T-helper 22 cell (primary cell): Measurements from ENCODE around the gene MRPL11.

ENCODE experiments used
- DNase-seq: peaks from one replicate; pipeline ENCODE4 v3.0.0-alpha.2; 2020; ENCODE audit warnings: low read depth

MRPL11 gene

DNA sequence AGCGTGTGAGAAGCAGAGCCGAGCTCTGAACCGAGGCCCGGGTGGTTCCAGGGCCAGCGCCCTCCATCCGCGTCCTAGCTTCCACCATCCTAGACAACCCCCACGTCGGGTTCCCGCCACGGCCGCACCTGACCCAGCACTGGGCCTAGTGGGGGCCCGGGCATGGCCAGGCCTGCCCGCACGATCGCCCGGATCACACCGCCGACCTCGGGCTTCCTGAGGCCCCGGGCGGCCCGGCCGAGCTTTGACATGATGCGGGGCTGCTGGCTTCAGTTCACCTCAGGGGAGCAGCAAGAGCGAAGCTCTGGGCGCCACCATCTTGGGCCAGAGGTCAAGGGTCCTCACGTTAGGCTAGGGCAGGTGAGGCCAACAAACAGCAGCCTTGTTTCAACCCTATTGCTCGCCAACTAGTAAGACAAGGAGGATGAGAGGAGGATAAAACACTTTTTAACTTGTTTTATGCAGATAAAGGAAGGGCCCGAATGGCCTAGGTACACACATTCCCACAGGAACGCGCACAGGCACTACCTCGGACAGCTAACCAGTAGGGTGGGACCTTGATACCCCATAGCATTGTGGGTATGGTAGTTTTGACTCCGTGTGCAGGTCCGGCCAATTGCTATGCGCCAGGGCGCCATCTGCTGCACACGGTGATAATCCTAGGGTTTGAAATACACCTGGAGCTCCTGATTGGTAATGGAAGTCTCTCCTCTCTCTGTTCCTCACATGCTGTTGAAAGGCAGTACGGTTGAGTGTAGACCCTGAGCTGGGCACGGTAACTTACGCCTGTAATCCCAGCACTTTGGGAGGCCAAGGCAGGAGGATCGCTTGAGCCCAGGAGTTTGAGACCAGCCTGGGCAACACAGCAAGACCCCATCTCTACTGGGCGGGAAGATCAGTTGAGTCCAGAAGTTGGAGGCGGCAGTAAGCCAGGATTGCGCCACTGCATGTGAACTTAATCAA, at the start of gene MRPL11:
MRPL11 (minus strand) TSS at position 345 of the 963 bp plus-strand sequence; CDS start at position 251, 94 bp downstream.
- DNase-seq: peak; percentile 74

GRCh38 chr11:66484806-66485380, 46.2 kb upstream of the MRPL11 start:
- no peak for DNase-seq

DNA sequence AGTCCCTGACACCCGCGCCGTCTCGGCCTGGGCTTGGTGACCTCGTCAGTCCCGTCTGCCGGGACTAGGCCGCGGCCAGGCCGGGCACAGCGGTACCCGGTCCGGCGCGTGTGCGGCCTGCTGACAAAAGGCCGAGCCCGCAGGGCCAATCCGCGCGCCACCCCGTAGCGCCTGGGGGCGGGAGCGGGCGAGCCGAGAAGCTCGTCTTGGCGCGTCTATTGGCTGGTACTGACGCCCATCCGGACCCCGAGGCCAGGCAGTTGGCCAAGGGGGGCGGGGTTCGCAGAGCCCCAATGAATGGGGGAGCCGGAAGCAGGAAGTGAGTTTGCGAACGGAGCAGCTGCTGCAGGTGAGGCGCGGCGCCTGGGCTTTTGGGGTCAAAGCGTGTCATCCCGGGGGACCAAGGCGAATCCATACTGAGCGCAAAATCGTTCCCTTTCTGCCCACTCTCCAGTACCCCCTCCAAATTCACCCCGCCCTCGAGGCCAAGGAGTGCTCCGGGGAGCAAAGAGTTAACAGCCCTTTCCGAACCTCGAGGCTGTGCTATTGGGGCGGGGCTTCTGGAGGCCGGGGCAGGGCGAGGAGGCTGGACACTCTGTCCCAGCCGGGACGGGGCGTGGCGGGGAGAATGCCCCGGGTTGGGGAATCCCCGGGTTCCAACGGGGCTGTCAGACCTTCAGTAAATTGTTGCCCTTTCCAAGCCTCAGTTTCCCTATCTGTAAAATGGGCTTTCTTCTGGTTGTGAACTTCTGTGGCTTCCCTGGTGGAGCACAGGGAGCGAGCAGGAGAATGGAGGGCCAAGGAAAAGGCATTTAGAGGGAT, 41.7 kb upstream of the MRPL11 start, which contains the start of gene DPP3:
DPP3 (plus strand) TSS at position 318 of the 822 bp plus-strand sequence. CDS start 1,767 bp downstream, outside the sequence.
- peak; percentile 93 for DNase-seq

DNA sequence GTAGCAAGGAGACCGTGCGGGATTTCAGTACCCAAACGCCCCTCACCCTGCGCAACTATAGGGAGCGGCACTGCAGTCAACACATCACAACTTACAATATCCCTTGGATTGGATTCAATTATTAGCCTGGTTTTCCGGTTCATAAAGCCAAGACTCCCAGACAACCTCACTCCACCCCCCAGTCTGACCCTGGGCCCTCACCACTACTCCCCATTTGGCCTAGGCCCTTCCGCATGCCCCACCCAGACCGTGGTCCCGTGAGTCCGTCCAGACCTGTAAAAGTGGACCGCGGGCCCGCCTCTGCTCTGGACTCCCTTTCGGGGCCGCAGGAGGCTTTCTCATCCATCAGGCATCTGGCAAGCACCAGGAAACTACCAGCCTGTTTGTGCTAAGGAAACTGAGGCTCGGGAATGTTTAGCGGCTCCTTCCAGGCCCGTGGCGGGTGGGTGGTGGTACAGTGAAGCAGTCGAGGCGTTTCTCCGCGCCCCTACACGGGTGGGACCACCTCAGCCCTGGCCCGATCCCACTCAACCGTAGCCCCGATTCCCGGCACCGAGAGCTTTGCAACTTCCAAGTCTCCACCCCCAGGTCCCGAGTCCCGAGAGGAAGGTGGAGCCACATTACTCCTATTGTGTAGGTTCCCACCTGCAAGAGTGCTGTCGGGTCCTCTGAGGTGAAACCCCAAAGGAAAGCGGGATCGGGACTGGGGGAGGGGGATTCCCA, 40.9 kb upstream of the MRPL11 start:
- DNase-seq: no peak

DNA sequence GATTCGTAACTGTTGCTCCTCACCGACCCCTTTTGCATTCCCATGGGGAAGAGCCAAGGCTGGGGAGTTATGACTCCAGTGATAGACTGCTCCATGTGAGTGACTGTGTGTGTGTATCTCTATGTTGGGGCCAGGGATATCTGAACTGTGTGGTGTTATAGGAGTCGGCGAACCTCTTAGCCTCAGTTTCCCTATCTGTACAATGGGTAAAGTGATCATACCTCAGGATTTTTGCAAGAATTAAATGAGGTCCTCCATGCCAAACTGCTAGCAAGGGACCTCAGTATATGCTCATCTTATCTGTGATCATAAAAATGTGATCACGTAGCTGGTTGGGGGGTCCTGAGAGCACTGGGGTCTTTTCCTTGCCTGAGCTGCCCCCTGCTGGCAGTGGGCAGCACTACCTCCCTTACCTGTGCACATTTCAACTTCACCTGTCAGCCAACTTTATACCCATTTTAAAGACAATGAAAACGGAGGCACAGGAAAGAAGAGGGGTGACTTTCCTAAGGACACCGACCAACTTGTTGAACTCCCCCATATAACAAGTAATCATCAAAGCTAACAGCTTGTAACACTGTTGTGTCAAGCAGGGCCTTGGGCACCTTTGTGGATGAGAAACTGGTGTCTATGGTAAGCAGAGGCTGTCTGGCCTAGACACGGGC, 40.2 kb upstream of the MRPL11 start:
- no peak for DNase-seq

DNA sequence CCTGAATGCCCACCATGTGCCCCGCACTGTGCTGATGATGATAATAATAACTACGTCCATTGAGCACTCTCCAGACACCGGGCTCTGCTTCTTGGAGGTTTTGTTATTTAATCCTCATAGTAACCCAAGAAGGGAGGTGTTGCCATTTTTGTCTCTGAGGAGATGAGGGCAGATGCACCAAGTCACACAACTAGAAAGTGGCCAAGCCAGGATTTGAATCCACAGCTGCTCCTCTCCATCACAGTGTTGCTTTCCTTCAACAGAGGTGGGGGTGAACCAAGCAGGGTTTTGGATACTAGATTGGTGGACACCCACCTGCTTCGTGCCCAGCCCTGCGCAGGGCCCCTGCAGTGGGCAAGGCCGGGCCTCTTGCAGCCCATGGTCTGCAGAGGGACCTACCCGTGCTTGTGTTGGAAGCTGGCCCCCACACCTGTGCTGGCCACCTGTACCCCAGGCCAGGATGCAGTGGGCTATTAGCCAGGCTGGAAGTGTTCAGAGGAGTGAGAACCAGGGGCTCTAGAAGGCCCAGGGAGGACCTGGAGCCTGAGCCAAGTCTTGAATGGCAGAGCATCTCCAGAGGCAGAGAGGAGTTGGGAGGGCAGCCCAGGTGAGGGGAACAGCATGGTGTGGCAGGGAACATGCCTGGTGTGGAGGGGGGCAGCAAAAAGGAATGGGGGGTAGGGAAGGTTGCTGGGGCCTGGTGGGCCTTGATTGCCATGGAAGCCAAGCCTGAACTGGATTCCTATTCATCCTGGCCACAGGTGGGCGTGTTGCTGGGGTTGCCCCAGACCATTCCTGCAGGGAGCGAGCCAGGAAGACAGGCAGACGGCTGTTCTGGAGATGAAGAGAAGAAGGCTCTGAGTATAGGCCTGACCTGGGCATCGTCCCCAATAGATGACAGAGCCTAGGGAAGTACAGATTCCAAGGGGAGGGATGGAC, 38.9 kb upstream of the MRPL11 start:
- no peak for DNase-seq

- no peak for DNase-seq
Observed at GRCh38 chr11:66476841-66477251, 38.2 kb upstream of the MRPL11 start.

DNA sequence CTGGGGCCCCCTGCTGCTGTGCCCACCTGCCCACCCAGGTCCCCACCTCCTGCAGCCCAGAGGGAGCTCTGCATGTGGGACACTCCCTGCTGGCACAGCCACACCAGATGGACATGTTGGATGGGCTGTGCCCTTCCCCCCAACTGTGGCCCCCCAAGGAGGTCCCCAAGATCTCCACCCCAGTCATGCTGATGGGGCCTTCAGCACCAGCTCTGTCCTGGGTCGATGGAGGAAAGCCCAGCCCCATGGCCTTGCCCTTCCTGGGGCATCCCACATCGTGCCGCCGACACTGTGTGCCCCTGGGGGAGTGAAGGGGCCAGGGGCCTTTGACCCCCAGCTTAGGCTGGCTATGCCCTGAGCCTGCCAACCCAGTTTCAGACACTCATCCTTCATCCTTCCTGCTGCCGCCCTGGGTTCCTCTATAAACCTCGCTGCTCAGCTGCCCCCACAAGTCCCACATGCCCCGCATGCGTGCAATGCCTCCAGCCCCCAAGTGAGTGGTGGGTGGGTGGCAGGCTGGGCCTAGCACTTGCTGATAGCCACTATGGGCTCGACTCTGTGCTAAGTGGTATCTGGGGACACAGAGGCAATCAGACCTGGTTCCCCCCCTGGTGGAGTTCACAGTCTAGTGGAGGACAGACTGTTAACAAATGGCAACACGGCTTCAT, 37.7 kb upstream of the MRPL11 start:
- DNase-seq: no peak

DNA sequence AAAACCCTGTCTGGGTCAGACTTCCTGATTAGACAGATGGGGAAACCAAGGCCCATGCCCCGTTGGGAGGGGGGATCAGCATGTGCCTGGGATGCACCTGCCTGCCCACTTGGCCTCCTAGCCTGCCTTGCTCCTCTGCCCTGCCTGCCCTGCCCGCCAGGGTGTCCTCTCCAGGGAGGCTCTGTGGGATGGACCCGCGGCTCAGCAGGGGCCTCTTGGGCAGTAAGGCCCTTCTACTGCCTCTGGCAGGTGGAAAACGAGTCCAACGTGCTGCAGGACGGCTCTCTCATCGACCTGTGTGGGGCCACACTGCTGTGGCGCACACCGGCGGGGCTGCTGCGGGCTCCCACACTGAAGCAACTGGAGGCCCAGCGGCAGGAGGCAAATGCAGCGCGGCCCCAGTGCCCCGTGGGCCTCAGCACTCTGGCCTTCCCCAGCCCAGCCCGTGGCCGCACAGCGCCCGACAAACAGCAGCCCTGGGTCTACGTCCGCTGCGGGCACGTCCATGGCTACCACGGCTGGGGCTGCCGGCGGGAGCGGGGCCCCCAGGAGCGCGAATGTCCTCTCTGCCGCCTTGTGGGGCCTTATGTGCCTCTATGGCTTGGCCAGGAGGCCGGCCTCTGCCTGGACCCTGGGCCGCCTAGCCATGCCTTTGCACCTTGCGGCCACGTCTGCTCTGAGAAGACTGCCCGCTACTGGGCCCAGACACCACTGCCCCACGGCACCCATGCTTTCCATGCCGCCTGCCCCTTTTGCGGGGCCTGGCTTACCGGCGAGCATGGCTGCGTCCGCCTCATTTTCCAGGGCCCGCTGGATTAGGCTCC, 36.9 kb upstream of the MRPL11 start:
- DNase-seq: no peak

GRCh38 chr11:66473608-66474515, 35.2 kb upstream of the MRPL11 start:
- no peak for DNase-seq

GRCh38 chr11:66473167-66473566, 34.5 kb upstream of the MRPL11 start:
- no peak for DNase-seq

GRCh38 chr11:66472054-66472453, 33.4 kb upstream of the MRPL11 start:
- no peak for DNase-seq

DNA sequence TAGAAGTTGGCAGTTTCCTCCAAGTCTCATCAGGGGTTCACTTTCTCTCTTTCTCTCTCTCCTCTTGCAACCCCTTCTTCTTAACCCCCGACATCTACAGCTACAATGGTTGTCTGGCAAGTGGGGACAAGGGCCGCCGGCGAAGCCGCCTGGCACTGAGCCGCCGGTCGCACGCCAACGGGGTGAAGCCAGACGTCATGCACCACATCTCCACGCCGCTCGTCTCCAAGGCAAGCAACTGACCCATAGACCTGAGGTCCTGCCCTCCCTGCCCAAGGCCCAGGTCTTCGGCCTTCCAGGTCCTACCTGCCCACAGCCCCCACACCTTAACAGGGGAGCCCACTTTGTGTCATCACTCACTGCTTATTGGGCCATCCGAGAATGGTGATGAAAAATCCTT, 32.5 kb upstream of the MRPL11 start:
- DNase-seq: no peak

DNA sequence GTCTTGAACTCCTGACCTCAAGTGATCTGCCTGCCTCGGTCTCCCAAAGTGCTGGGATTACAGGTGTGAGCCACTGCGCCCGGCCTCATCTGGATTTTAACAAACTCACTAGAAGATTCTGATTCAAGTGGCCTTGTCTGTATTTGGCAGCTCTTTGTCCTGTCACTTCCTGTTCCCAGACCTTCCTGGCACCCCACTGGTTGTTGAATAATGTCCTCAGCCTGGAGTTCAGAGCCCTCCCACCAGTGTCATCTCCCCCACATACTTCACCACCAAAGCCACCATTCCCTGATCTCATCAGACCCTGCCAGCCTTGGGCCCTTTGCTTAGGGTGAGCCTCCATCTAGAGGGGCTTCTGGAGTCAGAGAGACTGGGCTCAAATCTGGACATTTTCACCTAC, 31.4 kb upstream of the MRPL11 start:
- no peak for DNase-seq

DNA sequence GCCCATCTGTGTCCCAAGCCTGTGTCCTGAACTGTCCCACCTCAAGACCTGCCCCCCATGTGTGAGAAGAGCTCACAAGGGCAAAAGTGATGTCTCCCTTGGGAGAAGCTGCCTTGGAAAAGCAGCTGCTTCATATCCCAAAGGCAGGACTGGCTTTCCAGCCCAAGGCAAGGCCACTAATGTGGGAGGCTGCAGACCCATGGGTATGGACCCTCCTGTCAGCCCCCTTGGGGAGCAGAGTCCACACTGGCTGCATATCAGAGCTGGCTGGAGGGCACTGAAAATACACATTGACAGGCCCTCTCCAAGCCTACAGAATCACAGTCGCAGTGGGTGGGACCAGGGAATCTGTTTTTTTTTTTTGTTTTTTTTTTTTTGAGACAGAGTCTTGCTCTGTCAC, 30.8 kb upstream of the MRPL11 start:
- DNase-seq: no peak

GRCh38 chr11:66468691-66469090, 30.0 kb upstream of the MRPL11 start:
- no peak for DNase-seq

DNA sequence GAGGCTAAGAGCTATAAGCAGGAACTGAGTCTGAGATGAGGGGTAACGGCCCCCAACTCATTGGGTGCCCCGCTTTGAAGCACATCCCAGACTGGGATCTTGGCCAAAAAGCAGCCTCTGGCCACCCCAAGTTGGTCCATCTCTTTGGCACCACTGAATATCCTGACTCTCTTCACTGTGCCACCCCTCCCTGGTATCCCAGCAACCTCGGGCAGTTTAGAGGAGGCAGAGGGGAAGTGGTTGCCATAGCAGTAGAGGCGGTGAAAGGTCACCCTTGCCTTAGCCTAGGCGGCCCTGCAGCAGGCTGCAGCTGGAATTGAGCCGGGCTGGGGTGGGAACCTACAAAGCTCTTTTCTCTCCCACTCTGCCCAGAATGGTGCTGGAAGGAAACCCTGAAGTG, 29.1 kb upstream of the MRPL11 start:
- DNase-seq: no peak
